GM12872 (cell line): ENCODE data around the gene DOCK9.

Experiments used
- TF ChIP-seq, protein P1 (sequence below): IDR thresholded peaks from 3 replicates; pipeline ENCODE4 v1.5.1; 2011; ENCODE audit warnings: low read depth, mild to moderate bottlenecking, low read length, moderate library complexity; ENCODE audit not compliant: insufficient read depth

DOCK9 gene

DNA sequence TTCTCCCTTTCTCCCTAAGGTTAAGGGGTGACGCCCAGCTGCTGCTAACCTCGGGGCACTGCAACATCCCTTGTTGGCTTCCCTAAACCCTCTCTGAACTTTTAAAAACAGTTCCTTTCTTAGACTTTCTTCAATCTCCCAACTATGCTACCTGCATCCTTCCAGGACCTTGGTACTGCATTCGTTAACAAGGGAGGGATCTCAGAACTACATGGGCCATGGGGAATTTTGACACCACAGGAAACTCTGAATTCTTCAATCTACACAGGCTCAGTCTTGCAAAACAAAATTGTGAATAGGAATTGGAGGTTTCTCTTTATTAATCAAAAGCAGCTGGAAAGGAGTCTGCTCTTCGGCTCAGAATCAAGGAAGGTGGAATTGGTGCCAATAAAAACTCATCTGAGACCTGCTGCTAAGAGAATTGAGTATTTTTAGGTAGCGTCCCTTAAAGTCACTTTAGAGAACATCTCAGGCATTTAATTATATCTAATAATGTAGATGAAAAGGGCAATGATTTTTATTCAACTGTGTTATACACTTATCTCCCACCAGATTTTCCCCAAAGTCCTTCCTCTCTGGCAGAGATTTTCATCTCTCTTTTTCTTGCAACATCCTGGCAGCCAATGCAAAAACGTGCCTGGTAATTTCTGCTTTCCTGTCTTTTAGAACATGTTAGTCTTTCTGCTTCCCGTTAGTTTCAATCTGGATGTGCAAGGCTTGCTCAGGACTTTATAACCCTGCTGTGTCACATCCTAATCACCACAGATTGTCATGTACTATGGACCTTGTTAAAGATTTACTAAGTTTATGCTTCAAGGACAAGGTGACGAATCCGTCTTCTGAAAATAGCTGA lies 156.3 kb downstream of the DOCK9 start:
- TF ChIP-seq, protein P1, sequence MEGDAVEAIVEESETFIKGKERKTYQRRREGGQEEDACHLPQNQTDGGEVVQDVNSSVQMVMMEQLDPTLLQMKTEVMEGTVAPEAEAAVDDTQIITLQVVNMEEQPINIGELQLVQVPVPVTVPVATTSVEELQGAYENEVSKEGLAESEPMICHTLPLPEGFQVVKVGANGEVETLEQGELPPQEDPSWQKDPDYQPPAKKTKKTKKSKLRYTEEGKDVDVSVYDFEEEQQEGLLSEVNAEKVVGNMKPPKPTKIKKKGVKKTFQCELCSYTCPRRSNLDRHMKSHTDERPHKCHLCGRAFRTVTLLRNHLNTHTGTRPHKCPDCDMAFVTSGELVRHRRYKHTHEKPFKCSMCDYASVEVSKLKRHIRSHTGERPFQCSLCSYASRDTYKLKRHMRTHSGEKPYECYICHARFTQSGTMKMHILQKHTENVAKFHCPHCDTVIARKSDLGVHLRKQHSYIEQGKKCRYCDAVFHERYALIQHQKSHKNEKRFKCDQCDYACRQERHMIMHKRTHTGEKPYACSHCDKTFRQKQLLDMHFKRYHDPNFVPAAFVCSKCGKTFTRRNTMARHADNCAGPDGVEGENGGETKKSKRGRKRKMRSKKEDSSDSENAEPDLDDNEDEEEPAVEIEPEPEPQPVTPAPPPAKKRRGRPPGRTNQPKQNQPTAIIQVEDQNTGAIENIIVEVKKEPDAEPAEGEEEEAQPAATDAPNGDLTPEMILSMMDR: no peak

DNA sequence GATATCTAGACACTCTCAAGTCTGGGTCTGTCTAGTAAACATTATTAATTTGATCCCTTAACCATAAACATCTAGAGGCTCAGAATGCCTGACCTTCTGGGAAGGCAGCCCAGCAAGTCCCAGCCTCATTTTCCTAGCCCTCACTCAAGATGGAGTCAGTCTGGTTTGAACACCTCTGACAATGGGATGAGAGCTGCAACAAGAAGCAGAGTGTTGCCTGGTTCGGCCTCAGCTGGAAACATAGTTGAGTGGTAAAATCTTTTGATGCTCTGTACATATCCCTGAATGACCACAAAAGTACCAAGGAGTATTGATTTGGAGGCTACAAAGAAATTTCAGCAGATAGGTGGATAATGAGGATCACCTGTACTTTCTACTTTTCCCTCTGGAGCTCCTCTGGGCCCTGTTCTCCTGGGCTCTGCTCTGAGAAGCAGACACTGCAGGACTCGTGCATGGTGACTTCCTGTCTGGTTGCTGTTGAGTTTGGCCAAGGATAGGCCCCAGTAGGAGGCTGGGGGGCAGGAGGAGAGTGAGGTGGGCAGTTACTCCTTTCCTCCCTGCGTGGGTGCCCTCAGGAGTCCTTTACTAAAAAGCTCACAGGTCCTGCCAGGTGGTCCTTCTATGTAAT lies 157.0 kb downstream of the DOCK9 start:
- TF ChIP-seq, protein P1: no peak

DNA sequence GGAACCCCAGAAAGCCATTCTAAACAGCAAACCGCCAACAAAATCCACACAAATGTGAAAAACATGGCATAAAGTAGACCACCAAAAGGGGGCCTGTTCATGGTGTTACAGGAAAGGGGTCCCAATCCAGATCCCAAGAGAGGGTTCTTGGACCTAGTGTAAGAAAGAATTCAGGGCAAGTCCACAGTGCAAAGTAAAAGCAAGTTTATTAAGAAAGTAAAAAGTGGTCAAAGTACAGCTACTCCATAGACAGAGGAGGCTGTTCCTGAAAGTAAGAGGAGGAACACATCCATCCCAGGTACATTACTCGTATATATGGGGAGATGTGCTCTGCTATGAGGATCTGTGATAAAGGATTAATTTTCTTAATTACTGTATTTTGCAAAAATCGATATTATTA lies 157.6 kb downstream of the DOCK9 start:
- TF ChIP-seq, protein P1: no peak

- TF ChIP-seq, protein P1: no peak
Observed at GRCh38 chr13:98819382-98820010, 158.4 kb downstream of the DOCK9 start.

DNA sequence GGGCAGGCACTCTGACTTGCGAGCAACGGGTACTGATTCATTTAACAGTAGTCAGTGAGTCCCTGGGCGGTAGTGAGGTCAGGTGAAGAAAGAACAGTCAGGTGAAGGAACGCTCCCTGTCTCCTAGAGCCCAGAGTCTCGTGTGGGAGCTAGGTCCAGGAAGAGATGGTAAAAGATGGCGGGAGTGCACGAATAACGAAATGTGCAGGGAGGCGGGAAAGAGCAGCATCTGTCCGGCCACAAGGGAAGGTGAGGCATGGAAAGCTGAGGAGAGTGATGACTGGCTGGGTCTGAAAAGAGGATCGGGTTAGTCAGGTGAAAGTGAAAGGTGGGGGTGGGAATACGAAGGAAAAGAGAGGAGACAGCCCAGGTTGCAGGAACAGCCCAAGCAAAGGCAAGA lies 161.5 kb downstream of the DOCK9 start:
- TF ChIP-seq, protein P1: no peak

DNA sequence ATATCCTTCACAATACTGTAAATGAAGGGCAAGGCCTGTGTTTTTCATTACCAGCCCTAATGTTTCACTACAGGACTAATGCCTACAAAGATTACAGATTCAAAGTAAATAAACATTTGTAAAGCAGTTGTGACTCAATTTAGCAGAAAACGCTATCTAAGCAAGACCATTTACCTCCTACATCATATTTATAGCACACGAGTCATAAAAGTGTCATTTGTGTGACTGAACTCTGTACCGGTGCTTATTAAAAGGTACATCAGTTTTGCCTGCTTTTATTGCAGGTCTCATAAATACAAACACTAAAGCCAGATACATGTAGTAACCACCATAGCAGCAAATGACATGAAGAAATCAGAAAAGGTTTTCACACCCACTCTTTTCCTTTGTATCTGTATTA lies 163.9 kb downstream of the DOCK9 start:
- TF ChIP-seq, protein P1: no peak

- TF ChIP-seq, protein P1: no peak
Observed at GRCh38 chr13:98810746-98811145, 167.1 kb downstream of the DOCK9 start.
